GM18858 (cell line): ENCODE data around the gene RASGRF2.
"Not testable (repeated sequence)": the region's sequence is repeated elsewhere in the genome, so short reads cannot be mapped to it uniquely, and the experiment has no call there.

Source experiments
- ATAC-seq: cut with Tn5 transposase; IDR thresholded peaks from one replicate; pipeline ENCODE4 v1.9.1; 2021; ENCODE audit not compliant: unreplicated experiment

Gene RASGRF2

DNA sequence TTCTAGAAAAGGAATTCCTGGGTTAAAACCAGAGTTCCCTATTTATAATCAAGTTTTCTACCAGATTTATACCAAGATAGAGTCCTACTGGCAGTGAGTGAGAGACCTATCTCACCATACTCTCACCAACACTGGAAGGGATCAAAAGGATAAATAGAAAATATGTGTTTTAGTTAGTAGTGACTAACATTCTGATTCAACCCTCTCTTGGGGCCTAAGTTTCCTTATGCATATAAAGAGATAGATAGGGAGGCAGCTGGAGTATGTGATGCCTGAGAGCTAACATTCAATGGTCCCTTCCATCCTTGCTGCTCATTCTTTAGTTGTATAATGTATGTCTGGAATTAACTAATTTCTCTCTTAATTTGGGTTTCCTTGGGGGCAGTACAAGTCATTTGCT lies 304.9 kb downstream of the RASGRF2 start:
- no peak for ATAC-seq

DNA sequence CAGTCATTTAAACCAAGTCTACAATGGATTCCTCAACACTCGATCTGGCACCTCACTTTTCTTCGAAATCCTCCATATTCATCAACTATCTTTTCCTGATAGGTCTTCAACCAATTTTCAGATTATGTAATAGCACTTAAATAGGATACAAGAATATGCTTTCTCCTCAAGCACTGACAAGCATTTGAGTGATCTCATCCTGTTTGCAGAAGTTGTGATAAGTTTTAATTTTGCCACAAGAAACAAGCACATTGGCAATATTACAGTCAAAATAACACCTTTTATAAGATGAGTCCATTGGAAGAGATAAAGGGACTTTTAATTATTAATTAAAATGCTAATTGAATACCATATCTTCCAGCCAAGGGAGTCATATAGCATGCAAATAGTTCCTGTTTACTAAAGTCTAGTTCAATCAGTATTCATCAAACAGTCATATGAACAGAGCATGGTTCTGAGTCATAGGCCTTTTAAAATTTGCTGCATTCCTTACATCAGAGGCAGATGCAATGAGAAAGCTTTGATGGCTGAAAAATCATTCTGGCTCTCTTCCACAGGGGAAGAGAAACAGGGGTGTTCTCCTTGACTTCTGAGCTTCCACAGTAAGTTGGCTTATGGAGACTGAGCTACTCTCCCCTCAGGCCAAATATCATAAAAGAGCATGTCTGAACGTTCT lies 308.5 kb downstream of the RASGRF2 start:
- no peak for ATAC-seq

- no peak for ATAC-seq
Measured at GRCh38 chr5:81269751-81270393, 309.7 kb downstream of the RASGRF2 start.

GRCh38 chr5:81270394-81271027 lies 310.3 kb downstream of the RASGRF2 start:
- ATAC-seq: not testable (repeated sequence)
